GM19328 (cell line): Measurements from ENCODE around the gene CAMKK2.
"Not testable (repeated sequence)": the region's sequence is repeated elsewhere in the genome, so short reads cannot be mapped to it uniquely, and the experiment has no call there.

Source experiments
- ATAC-seq: cut with Tn5 transposase; IDR thresholded peaks from one replicate; pipeline ENCODE4 v1.9.1; 2021; ENCODE audit warnings: mild to moderate bottlenecking, moderate library complexity; ENCODE audit not compliant: unreplicated experiment

The CAMKK2 gene

DNA sequence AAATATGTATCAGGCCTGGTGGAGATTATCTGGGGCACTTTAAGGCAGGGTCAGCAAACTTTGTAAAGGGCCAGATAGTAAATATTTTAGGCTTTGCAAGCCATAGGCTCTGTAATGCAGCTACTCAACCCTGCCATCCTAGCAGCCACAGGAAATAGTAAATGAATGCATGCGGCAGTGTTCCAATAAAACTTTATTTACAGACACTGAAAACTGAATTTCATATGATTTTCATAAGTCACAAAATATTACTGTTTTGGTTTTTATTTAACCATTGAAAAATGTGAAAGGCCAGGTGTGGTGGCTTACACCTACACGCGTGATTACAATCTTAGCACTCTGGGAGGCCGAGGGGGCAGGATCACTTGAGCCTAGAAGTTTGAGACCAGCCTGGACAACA lies 3.2 kb upstream of the CAMKK2 start:
- ATAC-seq, result no peak

DNA sequence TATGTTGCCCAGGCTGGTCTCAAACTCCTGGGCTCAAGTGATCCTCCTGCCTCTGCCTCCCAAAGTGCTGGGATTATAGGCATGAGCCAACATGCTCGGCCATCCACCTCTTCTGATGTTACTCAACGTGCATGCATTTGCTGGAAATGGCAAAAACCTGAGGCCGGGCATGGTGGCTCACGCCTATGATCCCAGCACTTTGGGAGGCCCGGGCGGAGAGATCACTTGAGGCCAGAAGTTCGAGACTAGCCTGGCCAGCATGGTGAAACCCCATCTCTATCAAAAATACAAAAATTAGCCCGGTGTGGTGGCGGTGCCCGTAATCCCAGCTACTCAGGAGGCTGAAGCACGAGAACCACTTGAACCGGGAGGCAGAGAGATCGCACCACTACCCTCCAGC lies 1.9 kb upstream of the CAMKK2 start:
- ATAC-seq, result not testable (repeated sequence)

DNA sequence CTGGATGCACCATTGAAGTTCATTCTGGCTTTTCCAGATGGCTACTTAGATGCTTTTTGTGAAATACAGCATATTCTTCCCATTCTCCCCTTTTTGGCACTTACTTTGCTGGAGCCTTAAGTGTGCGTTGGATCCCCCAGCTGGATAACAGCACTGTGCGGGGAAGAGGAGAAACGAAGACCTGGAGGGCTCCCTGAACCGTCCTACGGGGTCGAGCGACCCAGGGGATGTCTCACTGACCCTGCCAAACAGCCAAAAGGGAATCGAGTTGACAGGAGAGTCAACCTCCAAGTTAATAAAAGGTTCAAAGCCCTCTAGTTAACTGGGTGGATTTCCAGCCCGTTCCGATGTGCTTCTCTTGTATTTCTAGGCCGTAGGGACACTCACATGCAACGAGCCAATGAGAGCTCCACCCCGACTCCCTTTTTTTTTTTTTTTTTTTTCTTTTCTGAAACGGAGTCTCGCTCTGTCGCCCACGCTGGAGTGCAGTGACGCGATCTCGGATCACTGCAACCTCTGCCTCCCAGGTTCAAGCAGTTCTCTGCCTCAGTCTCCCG lies 1.0 kb upstream of the CAMKK2 start:
- no peak for ATAC-seq

DNA sequence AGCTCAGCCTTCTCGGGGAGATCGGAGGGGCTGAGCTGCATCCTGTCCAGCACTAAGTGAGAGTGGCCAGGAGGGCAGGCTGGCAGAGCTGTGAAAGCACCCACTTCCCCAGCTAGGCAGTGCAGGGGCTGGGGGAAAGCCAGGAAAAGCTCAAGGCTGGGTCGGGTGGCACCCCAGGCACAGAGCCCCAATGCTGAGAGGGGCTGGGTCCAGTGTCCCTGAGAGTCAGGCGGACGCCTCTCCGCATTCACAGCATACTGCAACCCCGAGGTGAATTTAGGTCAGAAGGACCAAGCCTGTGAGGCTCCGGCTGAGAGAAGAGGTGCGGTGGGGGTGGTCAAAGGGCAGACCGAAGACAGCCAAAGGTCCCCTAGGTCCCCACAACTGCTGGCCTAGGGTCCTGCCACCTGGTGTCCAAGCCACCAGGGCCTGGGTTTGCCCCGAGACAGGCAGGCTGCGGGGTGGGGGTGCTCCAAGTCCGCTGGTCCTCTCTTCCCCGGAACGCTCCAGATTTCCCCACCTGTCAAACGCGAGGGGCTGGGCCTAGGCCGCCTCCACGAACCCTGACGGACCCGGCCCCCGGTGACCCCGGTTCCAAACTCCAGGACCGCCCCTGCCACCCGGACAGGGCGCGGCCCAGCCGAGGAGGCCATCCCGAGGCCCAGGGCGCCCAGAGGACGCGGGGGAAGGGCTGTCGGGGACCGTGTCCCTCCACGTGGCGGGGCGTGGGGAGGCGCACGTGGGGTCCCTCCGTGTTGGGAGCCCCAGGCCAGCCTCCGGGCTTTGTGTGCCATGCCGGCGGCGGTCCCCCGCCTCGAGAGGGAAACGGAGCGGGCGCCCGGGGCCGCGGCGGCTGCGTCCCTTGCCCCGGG lies 527 bp downstream of the CAMKK2 start:
- ATAC-seq, result no peak

DNA sequence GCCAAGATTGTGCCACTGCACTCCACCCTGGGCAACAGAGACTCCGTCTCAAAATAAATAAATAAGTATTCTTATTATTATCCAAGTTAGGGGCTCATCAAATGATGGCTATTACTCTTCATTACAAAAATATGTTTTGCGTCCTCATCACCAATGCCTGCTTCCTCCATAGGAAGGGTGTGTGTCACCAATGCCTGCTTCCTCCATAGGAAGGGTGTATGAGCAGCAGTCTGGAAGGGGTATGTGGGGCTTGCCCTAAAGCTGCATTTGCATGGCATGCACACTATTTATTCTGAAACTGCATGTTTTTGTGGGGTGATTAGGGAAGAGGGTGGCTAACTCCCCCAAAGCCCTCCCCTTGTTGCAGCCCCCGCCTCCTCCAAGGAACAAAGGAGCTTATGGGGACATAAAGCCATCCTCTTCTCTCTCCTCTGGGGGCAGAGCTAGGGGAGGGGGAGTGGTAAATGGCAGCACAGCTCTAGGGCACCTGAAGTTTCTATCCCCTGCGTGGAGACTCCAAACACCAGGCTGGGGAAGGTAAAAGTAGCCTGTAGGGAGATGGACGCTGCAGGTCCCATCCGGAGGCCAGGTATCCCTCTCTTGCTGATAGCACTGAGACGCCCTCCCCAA lies 1.3 kb downstream of the CAMKK2 start:
- ATAC-seq, result no peak

DNA sequence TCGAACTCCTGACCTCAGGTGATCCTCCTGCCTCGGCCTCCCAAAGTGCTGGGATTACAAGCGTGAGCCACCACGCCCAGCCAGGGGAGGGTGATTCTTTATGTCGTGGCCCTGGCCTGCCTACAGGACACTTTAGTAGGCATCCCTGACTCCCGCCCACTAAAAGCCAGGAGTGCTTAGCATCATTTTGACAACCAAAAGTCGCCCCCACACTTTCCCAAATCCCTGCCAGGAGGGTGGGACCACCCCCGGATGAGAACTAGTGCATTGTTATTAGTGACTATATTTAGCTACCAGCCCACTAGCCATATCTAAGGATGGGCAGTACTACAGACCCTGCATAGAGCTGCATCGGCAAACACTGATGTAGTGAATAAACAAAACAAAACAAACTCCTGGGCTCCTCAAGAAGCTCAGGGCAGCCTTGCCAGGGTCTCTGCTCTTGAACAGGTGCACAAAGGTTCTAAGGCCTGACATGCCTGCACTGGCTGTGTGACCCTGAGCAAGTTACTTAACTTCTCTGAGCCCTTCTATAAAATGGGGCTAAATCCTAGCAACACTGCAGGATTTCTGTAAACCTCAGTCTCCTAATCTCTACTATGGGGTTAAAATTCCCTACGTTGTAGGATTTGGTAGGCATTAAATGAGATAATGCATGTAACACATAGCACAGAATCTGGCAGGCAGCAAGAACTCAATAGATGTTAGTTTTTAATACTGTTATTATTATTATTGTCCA lies 2.2 kb downstream of the CAMKK2 start:
- ATAC-seq, result no peak

DNA sequence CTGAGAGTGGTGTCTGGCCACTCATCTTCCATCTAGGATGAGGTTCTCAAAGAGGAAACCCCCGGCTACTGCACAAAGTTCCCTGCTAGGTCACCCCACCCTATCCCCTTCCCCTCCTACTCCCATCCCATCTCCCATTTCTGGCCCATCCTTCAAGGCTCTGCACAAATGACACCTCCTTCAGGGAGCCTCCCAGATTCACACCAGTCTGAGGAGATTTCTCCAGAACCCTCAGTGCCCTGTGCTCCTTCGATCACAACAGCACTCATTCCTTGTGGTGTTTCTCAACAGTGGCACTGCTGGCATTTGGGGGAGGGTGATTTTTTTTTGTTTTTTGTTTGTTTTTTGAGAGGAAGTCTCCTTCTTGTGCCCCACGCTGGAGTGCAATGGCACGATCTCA lies 2.9 kb downstream of the CAMKK2 start:
- no peak for ATAC-seq

DNA sequence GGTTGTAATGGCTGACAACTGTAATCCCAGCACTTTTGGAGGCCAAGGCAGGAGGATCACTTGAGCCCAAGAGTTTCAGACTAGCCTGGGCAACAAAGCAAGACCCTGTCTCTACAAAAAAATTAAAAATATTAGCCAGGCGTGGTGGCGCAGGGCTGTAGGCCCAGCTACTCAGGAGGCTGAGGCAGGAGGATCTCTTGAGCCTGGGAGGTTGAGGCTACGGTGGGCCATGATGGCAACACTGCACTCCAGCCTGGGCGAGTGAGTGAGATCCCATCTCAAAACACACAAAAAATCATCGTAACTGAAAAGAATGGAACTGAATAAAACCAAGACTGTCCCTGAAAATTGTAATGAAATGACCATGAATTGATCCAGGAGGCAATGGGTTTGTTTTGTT lies 6.1 kb downstream of the CAMKK2 start:
- no peak for ATAC-seq

DNA sequence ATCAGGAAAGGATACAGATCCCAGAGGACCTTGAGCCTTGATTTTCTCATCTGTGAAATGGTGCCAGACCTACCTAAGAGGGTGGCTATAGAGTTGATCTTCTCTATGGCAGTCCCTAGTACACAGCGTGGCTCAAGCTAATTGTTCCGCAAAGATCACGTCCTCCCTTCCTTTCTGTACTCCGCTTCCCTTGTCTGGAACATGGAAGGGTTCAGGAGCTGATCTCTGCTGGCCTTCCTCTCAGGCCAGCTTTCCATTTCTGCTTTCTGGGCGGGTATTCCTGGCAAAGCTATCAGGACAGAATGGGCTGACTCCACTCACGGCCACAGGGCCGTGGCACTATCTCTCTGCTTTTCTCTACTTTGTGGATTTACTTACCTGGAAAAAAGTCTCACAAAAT lies 6.5 kb downstream of the CAMKK2 start:
- no peak for ATAC-seq

DNA sequence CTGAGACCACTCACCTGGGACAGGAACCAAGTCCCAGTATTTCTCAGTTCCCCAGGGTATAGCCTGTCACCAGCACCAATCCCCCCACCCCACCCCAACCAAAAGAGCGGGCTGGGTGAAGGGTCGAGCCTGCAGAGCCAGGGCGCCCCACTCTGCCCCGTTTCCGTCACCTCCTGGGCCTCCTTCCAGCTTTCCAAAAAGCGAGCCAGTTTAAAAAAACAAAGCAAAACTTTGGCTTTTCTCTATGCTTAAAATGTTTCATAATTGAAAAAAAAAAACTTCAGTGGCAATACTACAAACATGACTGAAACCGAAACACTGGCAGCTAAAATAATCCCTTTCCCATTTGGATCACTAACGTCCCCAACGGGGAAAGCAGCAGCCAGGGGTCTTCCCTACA lies 7.5 kb downstream of the CAMKK2 start:
- no peak for ATAC-seq

DNA sequence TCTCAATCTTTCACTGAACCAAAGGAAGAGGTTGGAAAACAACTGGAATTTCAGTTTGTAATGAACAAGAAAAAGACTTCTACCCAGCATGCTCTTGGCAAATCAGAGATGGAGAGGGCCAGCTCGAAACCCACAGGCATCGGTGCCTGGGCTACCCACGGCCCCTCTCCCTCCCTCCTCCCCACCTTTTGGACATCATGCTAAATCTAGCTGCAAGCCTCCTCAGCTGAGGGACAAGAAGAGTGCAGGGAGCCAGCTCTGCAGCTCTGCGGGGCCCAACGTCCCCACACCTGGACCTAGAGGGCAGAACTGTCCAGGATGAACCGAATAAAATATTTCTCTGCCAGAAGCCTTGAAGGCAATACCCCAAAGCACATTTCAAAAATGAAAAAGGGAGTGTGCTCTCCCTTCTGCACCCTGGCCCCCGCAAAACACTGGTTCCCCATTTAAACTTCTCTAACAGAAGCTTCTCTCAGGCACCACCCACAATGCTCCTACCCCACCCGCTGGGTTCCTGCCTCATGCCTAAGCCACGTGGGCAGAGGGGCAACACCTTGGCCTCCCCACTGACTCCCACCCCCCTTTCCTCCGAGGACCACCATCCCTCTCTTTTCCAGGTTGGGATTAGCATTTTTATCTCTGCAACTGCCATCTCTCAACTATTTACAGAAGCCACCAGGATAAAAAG lies 8.2 kb downstream of the CAMKK2 start:
- no peak for ATAC-seq

DNA sequence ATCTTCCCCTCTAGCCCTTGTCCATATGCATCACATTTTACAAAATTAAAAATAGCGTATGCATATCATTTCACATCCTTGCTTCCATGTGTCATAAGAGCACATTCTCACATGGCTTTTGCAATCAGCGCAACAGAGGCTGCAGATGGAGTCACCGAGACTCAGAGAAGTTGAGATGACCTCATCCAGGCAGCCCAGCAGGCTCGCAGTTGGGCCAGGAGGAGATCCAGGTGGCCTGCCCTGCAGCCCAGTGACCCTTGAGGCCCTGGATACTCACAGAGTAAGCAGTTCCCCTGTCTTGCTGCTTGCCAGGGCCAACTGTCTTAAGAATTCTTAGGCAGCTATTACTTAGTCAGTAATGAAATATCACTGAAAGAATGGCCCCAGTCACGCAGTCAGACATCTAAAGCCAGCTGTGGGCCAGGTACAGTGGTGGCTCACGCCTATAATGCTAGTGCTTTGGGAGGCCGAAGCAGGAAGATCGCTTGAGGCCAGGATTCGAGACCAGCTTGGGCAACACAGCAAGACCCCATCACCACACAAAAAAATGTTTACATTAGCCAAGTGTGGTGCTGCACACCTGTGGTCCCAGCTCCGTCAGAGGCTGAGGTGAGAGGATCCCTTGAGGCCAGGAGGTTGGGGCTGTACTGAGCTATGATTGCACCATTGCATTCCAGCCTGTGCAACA lies 9.1 kb downstream of the CAMKK2 start:
- ATAC-seq, result no peak

DNA sequence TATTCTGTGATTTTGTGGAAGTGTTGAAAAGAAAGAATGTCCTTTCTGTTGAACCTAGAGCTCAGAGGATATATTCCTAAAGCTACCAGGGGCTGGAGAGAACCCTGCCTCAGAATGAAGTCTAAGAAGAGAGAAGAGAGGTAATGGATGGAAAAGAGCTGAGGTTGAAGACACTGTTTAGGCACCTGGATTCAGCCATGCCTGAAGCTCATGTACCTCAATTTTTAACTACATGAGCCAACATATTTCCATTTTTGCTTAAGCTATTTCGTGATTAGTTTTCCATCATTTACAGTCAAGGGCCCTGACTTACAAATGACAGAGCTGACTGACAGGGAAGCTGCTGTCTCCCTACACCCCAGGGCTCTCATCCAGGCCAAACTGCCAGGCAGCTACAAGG lies 10.7 kb downstream of the CAMKK2 start:
- ATAC-seq, result no peak

DNA sequence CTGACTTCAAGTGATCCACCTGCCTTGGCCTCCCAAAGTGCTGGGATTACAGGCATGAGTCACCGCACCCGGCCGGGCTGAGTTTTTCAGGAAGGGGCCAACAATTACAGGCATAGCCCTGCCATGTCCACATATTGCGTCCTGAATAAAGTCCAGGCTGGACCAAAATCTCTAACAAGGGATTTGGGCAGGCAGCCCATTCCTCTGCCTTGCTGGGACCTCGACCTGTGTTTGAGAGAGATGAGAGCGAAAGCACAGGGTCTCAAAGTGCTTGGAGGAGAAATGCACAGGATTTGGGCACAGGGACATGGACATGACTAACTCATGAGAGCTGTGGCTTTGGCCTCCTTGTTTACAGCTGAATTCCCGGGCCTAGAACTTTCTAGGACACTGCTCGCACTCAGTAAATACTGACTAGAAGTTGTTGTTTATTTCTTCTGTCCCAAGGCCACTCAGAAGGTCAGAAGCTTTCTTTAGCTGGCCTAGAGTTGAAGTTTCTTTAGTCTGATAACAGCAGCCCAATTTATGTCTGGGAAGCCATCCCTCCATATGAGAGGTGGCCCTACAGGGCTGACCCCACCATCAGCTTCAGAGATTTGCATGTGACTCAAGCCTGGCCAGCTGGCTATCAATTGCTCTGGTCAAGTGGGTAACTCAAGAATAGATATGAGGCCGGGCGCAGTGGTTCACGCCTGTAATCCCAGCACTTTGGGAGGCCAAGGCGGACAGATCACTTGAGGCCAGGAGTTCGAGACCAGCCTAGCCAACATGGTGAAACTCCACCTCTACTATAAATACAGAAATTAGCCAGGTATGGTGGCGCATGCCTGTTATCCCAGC lies 11.7 kb downstream of the CAMKK2 start:
- no peak for ATAC-seq

DNA sequence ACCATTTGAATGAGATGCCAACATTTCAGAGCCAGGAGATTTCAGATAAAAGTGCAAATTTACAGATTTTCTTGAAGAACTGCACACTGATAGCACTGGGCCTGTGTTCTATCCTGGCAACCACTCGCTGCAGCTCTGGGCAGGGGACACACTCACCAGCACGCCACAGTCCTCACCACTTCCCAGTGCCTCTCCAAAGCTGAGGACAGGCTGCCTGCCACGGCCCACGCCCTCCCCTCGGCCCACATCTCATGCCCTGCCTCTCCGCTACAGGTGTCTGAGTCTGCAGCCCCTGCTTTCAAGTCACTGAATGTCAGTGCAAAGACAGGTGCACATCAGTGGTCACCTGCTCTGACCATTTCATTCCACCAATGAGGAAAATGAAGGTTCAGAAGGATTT lies 12.7 kb downstream of the CAMKK2 start:
- no peak for ATAC-seq

DNA sequence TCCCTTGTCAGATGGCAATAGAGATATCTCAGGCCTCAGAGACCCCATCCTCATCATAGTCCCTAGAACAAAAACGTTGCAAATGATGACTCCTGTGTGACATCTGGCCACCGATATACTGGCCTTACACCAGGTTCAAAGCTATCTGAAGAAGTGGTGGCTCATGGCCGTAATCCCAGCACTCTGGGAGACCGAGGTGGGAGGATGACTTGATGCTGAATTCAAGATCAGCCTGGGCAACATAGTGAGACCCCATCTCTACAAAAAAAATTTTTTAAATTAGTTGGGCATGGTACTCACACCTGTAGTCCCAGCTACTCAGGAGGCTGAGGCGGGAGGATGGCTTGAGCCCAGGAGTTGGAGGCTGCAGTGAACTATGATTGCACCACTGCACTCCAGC lies 13.1 kb downstream of the CAMKK2 start:
- ATAC-seq, result no peak

DNA sequence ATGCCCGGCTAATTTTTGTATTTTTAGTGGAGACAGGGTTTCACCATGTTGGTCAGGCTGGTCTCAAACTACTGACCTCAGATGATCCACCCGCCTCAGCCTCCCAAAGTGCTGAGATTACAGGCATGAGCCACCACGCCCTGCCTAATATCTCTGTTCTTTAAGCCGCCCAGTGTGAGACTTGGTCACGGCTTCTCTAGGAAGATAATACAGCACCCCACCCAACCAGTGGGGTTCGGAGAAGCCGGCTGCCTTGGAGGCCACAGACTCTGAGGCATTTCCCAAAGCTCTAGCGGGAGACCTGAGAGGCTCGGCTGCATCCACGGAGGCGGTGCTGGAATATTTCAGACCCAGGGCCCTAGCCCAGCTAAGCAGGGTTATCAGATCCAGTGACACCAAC lies 13.6 kb downstream of the CAMKK2 start:
- ATAC-seq, result not testable (repeated sequence)

DNA sequence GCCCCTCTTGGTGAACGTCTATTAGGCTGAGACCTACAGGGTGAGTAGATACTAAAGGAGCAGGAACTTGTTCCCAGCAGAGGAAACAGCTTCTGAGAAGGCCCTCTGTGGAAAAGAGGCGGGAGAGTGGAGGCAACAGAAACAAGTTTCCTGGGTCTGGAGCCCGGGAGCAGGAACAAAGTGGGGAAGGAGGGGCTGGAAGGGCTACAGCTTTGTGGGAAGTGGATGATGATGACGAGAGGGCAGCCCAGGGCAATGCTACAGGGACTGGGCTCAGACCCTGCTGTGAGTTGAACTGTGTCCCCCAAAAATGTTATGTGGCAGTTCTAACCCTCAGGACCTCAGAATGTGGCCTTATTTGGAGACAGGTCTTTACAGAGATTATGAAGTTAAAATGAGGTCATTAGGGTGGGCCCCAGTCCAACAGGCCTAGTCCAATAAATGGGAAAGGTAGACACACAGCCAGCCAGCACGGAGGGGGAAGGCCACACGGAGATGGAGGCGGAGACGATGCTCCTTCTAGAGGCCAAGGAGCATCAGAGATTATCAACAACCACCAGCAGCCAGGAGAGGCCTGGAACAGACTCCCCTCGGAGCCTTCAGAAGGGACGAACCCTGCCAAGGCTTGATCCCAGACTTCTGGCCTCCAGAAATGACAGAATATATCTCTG lies 14.3 kb downstream of the CAMKK2 start:
- ATAC-seq, result no peak

DNA sequence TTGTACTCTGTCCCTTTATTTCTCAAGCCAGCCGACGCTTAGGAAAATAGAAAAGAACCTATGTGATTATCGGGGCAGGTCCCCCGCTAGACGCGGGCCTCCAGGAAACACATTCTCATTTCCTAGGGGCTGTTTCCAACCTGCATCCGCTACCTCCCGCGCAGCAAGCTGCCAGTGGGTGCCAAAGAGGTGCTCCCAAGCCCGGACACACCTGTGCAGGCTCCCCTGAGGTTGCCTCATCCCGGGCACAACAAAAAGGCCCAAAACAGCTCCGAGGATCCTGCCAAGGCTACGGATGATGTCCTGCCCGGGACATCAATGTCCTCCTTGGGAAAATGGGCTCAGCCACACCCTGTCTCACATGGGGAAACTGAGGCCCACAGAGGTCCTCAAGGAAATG lies 15.4 kb downstream of the CAMKK2 start:
- not testable (repeated sequence) for ATAC-seq
